Epithelial cell of proximal tubule (primary cell): ENCODE measurements around the gene ZNF764. TPM values are rescaled to one million over a fixed set of nuclear protein-coding genes. Genes with fewer than 3 reads are reported as not detected.

Experiments used
- DNase-seq: peaks from one replicate; pipeline ENCODE4 v3.0.0-alpha.2; 2011; ENCODE audit warnings: low read depth
- H3K4me3 ChIP-seq: 2 replicates; pipeline ENCODE4 v1.5.1; 2011; ENCODE audit warnings: low read depth, mild to moderate bottlenecking, low read length
- total RNA-seq: library from RNA; depleted of rRNA; stranded (reverse); fragments of >200 nt; gene quantifications from 2 replicates; pipeline ENCODE4 v1.2.3, GENCODE V29; 2015
- TF ChIP-seq, protein P1 (sequence below): conservative IDR thresholded peaks from 2 replicates; pipeline ENCODE4 v1.5.1; 2012; ENCODE audit warnings: low read depth, mild to moderate bottlenecking, low read length

The ZNF764 gene
- total RNA-seq, 1 donor from 2014 or later, result 5.2 TPM

DNA sequence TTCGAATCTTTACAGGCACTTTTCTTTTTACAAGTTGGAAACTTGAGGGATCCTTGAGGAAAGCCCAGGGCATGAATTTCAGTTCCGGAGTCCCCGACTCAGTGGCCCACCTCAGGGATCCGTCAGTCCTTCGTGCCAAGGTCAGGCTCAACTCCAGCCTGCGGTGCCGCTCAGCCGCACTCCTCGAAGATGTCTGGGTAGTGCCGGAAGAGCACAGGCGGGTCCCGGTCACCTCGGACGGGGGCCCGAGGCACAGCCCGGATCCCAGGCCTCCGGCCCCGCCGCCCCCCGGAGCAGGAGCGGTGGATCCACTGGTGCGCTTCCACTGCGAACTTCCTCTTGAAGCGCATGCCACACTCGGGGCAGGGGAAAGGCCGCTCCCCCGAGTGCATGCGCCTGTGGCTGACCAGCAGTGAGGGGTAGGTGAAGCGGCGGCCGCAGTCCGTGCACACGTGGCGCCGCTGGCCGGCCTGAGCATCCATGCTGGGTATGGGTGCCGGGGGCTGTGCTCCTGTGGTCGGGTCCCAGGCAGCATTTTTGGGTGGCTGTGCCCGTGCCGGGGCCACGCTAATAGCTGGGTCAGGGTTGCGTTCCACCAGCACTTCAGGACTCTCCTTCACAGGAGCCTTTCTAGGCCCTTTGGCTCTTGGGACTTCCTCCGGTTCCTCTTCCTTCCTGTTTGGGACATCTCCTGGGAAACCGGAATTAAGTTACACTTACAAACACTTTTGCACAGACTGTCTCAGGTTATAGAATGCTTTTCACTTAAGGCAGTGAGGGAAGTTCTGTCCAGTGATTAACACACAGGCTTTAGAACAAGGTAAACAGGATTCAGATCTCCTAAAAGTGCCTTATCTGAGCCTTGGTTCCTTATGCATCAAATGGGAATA lies 11.8 kb upstream of the ZNF764 start:
- DNase-seq, result no peak
- TF ChIP-seq, protein P1, sequence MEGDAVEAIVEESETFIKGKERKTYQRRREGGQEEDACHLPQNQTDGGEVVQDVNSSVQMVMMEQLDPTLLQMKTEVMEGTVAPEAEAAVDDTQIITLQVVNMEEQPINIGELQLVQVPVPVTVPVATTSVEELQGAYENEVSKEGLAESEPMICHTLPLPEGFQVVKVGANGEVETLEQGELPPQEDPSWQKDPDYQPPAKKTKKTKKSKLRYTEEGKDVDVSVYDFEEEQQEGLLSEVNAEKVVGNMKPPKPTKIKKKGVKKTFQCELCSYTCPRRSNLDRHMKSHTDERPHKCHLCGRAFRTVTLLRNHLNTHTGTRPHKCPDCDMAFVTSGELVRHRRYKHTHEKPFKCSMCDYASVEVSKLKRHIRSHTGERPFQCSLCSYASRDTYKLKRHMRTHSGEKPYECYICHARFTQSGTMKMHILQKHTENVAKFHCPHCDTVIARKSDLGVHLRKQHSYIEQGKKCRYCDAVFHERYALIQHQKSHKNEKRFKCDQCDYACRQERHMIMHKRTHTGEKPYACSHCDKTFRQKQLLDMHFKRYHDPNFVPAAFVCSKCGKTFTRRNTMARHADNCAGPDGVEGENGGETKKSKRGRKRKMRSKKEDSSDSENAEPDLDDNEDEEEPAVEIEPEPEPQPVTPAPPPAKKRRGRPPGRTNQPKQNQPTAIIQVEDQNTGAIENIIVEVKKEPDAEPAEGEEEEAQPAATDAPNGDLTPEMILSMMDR, result no peak
- H3K4me3 ChIP-seq, result peak overlapping the region; percentile 86

DNA sequence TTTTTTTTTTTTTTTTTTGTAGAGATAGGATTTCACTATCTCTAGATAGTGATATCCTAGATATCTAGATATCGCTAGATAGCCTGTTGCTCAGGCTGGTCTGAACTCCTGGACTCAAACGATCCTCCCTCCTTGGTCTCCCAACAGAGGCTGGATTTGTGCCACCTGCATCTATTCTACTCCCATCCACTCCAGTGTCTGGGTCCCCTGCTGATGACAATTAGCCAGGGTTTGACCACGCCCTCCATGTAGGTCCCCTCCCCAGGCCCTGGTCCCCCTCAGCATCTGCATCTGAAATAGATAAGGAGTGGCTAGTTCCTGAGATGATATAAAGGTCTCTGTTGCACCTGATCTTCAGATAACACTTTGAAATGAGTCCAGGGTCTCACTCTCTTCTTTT lies 11.1 kb upstream of the ZNF764 start:
- H3K4me3 ChIP-seq, result no peak overlapping the region
- no peak for DNase-seq
- TF ChIP-seq, protein P1, result no peak

DNA sequence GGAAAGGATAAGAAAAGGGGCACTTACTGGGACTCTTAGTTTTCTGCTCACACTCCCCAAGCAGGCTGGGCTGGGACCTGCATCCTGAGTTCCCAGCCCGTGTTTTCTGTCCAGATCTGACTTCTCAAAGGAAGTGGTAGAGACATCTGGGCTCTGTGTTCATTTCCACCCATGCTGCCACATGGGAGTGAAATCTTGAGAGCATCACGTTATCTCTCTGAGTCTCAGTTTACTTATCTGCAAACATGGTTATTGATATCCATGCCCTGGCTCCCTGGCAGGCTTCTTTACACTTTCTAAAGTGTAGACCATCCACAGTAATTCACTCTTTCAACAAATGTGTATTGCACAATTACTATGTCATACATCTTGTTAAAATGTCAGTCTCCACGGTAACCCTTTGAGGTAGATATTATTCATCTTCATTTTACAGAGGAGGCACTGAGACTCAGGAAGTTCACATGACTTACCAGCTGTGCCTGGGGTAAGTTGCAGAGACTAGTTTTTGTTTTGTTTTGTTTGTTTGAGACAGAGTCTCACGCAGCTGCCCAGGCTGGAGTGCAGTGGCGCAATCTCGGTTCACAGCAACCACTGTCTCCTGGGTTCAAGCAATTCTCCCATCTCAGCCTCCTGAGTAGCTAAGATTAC lies 9.9 kb upstream of the ZNF764 start:
- DNase-seq, result no peak

DNA sequence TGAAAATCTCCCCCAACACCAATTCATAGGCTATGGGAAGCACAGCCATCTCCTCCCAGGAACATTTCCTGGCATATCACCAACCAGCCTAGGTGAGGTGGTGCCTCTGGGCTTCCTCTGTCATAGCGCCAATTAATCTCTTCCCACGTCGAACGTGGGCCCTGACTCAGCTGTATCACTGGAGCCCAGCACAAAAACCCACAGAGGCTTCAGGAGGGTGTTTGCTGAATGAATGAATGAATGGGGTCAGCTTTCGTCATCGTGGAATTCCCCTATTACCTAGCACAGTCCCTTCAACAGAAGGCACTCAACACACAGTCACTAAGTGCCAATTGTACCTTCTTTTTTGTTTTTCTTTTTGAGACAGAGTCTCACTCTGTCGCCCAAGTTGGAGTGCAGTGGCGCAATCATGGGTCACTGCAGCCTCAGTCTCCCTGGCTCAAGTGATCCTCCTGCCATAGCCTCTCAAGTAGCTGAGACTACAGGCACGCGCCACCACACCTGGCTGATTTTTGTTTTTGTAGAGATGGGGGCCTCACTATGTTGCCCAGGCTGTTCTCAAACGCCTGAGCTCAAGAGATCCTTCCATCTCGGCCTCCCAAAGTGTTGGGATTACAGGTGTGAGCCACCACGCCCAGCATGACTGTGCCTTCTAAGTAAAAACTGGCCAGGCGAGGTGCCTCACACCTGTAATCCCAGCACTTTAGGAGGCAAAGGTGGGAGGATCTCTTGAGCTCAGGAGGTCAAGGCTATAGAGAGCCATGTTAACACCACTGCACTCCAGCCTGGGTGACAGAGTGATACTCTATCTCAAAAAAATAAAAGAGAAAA lies 9.2 kb upstream of the ZNF764 start:
- DNase-seq, result no peak
- TF ChIP-seq, protein P1, result no peak

More for the DNA sequence above, 9.9 kb upstream of the ZNF764 start:
- TF ChIP-seq, protein P1, result no peak
- H3K4me3 ChIP-seq, result no peak overlapping the region

DNA sequence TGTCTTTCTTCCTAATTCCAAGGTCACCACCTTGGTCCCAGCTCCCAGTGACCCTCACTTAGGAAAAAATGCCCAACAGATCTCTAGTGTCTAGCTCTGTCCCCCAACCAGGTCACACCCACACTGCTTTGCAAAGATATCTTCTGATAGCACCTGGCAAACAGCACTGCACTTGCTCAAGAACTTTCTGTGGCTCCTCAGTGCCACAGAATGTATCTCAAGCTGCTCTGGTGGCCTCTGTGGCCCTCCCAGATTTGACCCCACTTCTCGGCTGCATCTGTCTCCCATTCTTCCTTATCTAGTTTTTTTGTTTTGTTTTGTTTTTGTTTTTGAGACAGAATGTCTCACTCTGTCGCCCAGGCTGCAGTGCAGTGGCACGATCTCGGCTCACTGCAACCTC lies 8.4 kb upstream of the ZNF764 start:
- no peak for DNase-seq
- TF ChIP-seq, protein P1, result no peak
- H3K4me3 ChIP-seq, result no peak overlapping the region

More for the DNA sequence above, 9.2 kb upstream of the ZNF764 start:
- H3K4me3 ChIP-seq, result no peak overlapping the region

DNA sequence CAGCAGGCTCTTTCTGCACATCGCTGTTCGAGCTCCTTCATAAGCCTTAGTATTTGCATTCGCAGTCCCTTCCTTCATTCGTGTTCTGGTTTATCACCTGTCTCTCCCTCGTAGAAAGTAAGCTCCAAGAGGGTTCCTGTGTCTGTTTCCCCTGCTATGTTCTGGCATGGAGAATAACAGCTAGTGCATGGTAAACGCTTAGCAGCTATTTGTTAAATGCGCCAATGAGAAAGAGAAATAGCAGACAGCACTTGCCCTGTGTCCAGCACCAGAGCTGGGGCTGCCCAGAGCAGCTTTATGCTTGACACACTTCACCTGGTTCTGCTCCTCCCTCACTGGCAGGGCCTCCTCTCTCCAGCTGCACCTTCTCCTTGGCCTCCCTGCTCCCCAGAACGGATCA lies 7.8 kb upstream of the ZNF764 start:
- no peak overlapping the region for H3K4me3 ChIP-seq
- no peak for DNase-seq
- TF ChIP-seq, protein P1, result no peak
